HFFc6 (cell line): ENCODE measurements around the gene NUP85. TPM values are rescaled to one million over a fixed set of nuclear protein-coding genes. Genes with fewer than 3 reads are reported as not detected.

Source experiments
- DNase-seq: peaks from one replicate; pipeline ENCODE4 v3.0.0-alpha.2; 2018
- H3K27ac Mint-ChIP-seq: 2 replicates; pipeline ENCODE4 v1.8.0; 2020; ENCODE audit warnings: mild to moderate bottlenecking, mixed read lengths
- H3K27me3 Mint-ChIP-seq: 2 replicates; pipeline ENCODE4 v1.8.0; 2021; ENCODE audit warnings: mild to moderate bottlenecking, moderate library complexity, mixed read lengths; ENCODE audit not compliant: insufficient read depth
- H3K36me3 Mint-ChIP-seq: 2 replicates; pipeline ENCODE4 v1.8.0; 2021; ENCODE audit warnings: low read depth, mixed read lengths
- H3K4me1 Mint-ChIP-seq: 2 replicates; pipeline ENCODE4 v1.8.0; 2020; ENCODE audit warnings: low read depth, mixed read lengths
- H3K4me3 Mint-ChIP-seq: 2 replicates; pipeline ENCODE4 v1.8.0; 2020; ENCODE audit warnings: mild to moderate bottlenecking, moderate library complexity, mixed read lengths
- H3K9me3 Mint-ChIP-seq: 2 replicates; pipeline ENCODE4 v1.8.0; 2020; ENCODE audit warnings: mild to moderate bottlenecking, mixed read lengths
- total RNA-seq, 6 experiments: library from RNA; stranded (reverse); fragmentation: NEBNext Ultra II Directional; extraction: Animal tissue kit (Norgen Biotek cat#: 25700); gene quantifications; 2 replicates in 1 of 6; 3 replicates in 5 of 6; pipeline ENCODE4 v1.2.3, GENCODE V29; 2021
- TF ChIP-seq, protein P1 (sequence below): fragments of 200-600 bp; sonication (generic); IDR thresholded peaks from 2 replicates; pipeline ENCODE4 v1.5.0; 2021; ENCODE audit warnings: antibody characterized with exemption, mild to moderate bottlenecking

NUP85 gene
- total RNA-seq, 6 experiments from 2014 or later = 38.0 to 47.8 (median 43.1) TPM

DNA sequence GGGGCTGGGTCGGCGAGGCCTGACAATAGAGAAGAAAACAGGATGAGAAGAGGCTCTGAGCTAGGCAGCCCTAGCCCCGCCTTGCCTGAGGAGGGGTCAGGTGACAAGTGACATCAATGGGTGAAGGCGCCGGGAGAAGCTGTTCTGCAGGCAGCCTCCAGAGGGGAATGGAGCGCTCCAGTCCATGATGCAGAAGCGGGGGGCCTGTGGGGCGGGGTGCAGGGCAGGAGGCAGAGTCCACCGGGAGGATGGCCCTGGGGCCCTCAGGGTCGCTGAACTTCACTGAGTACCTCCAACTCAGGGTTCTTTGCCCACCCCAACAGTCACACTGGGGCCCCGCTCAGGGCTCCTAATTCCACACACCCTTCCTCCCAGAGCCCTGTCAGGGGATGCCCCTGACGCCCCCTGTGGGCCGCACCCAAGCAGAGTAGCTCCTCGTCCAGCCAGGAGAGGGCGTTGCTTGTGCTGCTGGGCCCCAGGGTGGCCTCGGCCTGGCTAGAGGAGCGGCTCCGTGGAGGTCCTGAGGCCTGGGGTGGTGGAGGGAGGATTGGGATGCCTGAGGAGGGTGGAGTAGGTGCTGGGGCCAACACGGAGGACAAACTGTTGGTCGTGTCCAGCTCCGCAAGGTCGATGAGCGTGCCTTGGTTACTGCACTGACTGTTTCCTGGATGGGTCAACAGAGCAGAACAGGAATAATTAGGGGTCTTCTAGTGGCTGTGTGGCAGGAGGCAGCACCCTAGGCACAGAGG is 35.1 kb downstream of the NUP85 start:
- Mint-ChIP-seq H3K36me3 (peaks cover 25% of the 10 kb centered on the region), H3K9me3 (no peaks in the 10 kb centered on the region), H3K27me3 (peaks cover 3% of the 10 kb centered on the region), H3K4me1 (peaks cover 16% of the 10 kb centered on the region), H3K4me3 (no peak overlapping the region), H3K27ac (no peak overlapping the region)
- DNase-seq = no peak
- TF ChIP-seq, protein P1, sequence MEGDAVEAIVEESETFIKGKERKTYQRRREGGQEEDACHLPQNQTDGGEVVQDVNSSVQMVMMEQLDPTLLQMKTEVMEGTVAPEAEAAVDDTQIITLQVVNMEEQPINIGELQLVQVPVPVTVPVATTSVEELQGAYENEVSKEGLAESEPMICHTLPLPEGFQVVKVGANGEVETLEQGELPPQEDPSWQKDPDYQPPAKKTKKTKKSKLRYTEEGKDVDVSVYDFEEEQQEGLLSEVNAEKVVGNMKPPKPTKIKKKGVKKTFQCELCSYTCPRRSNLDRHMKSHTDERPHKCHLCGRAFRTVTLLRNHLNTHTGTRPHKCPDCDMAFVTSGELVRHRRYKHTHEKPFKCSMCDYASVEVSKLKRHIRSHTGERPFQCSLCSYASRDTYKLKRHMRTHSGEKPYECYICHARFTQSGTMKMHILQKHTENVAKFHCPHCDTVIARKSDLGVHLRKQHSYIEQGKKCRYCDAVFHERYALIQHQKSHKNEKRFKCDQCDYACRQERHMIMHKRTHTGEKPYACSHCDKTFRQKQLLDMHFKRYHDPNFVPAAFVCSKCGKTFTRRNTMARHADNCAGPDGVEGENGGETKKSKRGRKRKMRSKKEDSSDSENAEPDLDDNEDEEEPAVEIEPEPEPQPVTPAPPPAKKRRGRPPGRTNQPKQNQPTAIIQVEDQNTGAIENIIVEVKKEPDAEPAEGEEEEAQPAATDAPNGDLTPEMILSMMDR = peak; percentile 81

GRCh38 chr17:75241143-75241430 is 35.6 kb downstream of the NUP85 start:
- H3K4me1 Mint-ChIP-seq = peaks cover 16% of the 10 kb centered on the region
- no peaks in the 10 kb centered on the region for H3K9me3 Mint-ChIP-seq
- H3K4me3 Mint-ChIP-seq = no peak overlapping the region
- TF ChIP-seq, protein P1 = no peak
- DNase-seq = no peak
- peaks cover 24% of the 10 kb centered on the region for H3K36me3 Mint-ChIP-seq
- peaks cover 3% of the 10 kb centered on the region for H3K27me3 Mint-ChIP-seq
- H3K27ac Mint-ChIP-seq = no peak overlapping the region

GRCh38 chr17:75241502-75241901 is 36.0 kb downstream of the NUP85 start:
- peaks cover 3% of the 10 kb centered on the region for H3K27me3 Mint-ChIP-seq
- TF ChIP-seq, protein P1 = no peak
- H3K36me3 Mint-ChIP-seq = peaks cover 20% of the 10 kb centered on the region
- no peak overlapping the region for H3K4me3 Mint-ChIP-seq
- no peaks in the 10 kb centered on the region for H3K9me3 Mint-ChIP-seq
- H3K27ac Mint-ChIP-seq = peak overlapping the region; percentile 63
- H3K4me1 Mint-ChIP-seq = peaks cover 16% of the 10 kb centered on the region
- DNase-seq = no peak

- peaks cover 3% of the 10 kb centered on the region for H3K27me3 Mint-ChIP-seq
- peak overlapping the region; percentile 63 for H3K27ac Mint-ChIP-seq
- TF ChIP-seq, protein P1 = no peak
- H3K36me3 Mint-ChIP-seq = peaks cover 18% of the 10 kb centered on the region
- no peaks in the 10 kb centered on the region for H3K9me3 Mint-ChIP-seq
- no peak overlapping the region for H3K4me3 Mint-ChIP-seq
- H3K4me1 Mint-ChIP-seq = peaks cover 16% of the 10 kb centered on the region
- peak; percentile 40 for DNase-seq
These were observed 36.5 kb downstream of the NUP85 start for GRCh38 chr17:75241996-75242460.

- H3K9me3 Mint-ChIP-seq = no peaks in the 10 kb centered on the region
- peaks cover 18% of the 10 kb centered on the region for H3K36me3 Mint-ChIP-seq
- H3K4me1 Mint-ChIP-seq = peaks cover 16% of the 10 kb centered on the region
- H3K4me3 Mint-ChIP-seq = no peak overlapping the region
- no peak for DNase-seq
- TF ChIP-seq, protein P1 = no peak
- H3K27me3 Mint-ChIP-seq = peaks cover 3% of the 10 kb centered on the region
- peak overlapping the region; percentile 63 for H3K27ac Mint-ChIP-seq
These were observed 37.1 kb downstream of the NUP85 start for GRCh38 chr17:75242461-75243042.
